Caco-2 (cell line): Measurements from ENCODE around the gene HLCS. TPM values are rescaled to one million over a fixed set of nuclear protein-coding genes. Genes with fewer than 3 reads are reported as not detected.

Source experiments
- BruUV-seq: library from RNA; stranded (reverse); fragments of 400-500 nt; replicated peaks from 2 replicates; lab custom pipeline; 2021; lab: Mats Ljungman, UMichigan
- CTCF ChIA-PET: fragments of 300-600 bp; sonication (Branson Sonifier 250); formaldehyde crosslinking; loops from one replicate; lab custom pipeline; 2022; ENCODE audit warnings: antibody characterized with exemption; lab: Charles Lee
- POLR2A ChIA-PET: fragments of 300-600 bp; sonication (Branson Sonifier 250); formaldehyde crosslinking; loops from one replicate; lab custom pipeline; 2022; ENCODE audit warnings: antibody characterized with exemption; lab: Charles Lee
- DNase-seq, 2 experiments: peaks; one replicate each; pipeline versions ENCODE4 v3.0.0 to v3.0.0-alpha.2; 2020 to 2022
- H3K27me3 ChIP-seq: replicated peaks from 2 replicates; pipeline ENCODE4 v1.6.0; 2011; ENCODE audit warnings: low read length; ENCODE audit not compliant: control insufficient read depth, insufficient read depth
- H3K36me3 ChIP-seq: 2 replicates; pipeline ENCODE4 v1.5.1; 2011; ENCODE audit warnings: low read length; ENCODE audit not compliant: control insufficient read depth, insufficient read depth
- H3K4me1 ChIP-seq: fragments of 250-450 bp; sonication (Bioruptor Pico); 2 replicates; pipeline ENCODE4 v1.5.1; 2020; ENCODE audit warnings: mild to moderate bottlenecking
- H3K4me3 ChIP-seq: 2 replicates; pipeline ENCODE4 v1.5.1; 2011; ENCODE audit warnings: low read depth, mild to moderate bottlenecking, control low read depth, low read length
- H3K9me3 ChIP-seq: fragments of 250-450 bp; sonication (Bioruptor Pico); 2 replicates; pipeline ENCODE4 v1.5.1; 2020; ENCODE audit warnings: mild to moderate bottlenecking, moderate library complexity
- H3K27ac Mint-ChIP-seq: one replicate; pipeline ENCODE4 v1.8.0; 2022; ENCODE audit warnings: mixed read lengths; ENCODE audit not compliant: unreplicated experiment
- H3K27me3 Mint-ChIP-seq: one replicate; pipeline ENCODE4 v1.8.0; 2022; ENCODE audit warnings: mixed read lengths; ENCODE audit not compliant: insufficient read depth, unreplicated experiment
- H3K36me3 Mint-ChIP-seq: one replicate; pipeline ENCODE4 v1.8.0; 2022; ENCODE audit warnings: mild to moderate bottlenecking, mixed read lengths; ENCODE audit not compliant: insufficient read depth, unreplicated experiment
- H3K4me1 Mint-ChIP-seq: one replicate; pipeline ENCODE4 v1.8.0; 2022; ENCODE audit warnings: low read depth, mixed read lengths; ENCODE audit not compliant: unreplicated experiment
- H3K4me3 Mint-ChIP-seq: one replicate; pipeline ENCODE4 v1.8.0; 2022; ENCODE audit warnings: mild to moderate bottlenecking, moderate library complexity, mixed read lengths; ENCODE audit not compliant: unreplicated experiment
- H3K9me3 Mint-ChIP-seq: one replicate; pipeline ENCODE4 v1.8.0; 2022; ENCODE audit warnings: mixed read lengths; ENCODE audit not compliant: unreplicated experiment
- CTCF ChIP-seq, 2 experiments: fragments of 200-600 bp in 1 of 2; IDR thresholded peaks; 1 replicate in 1 of 2; 2 replicates in 1 of 2; pipeline versions ENCODE4 v1.5.1 to v1.8.0; 2011 to 2022; ENCODE audit warnings: antibody characterized with exemption in 1 of 2, control low read depth in 1 of 2, inconsistent platforms in 1 of 2, low read depth in 1 of 2, low read length in 1 of 2, mild to moderate bottlenecking in 1 of 2, moderate library complexity in 1 of 2; ENCODE audit not compliant: insufficient read depth in 1 of 2, severe bottlenecking in 1 of 2, unreplicated experiment in 1 of 2
- intact Hi-C: fragments of 100-400 bp; cut with micrococcal nuclease; formaldehyde crosslinking; loops from one replicate; pipeline ENCODE4 v1.10.0; 2022; ENCODE audit not compliant: unreplicated experiment
- total RNA-seq: library from RNA; stranded (reverse); gene quantifications from 2 replicates; pipeline ENCODE4 v1.2.3, GENCODE V29; 2022

The HLCS gene
- total RNA-seq, 1 experiment from 2014 or later = 26.2 TPM

GRCh38 chr21:36800734-36801133 is 165.7 kb downstream of the HLCS start:
- POLR2A ChIA-PET = no interaction called here

GRCh38 chr21:36799869-36800268 is 166.6 kb downstream of the HLCS start:
- Histone ChIP-seq H3K36me3 (no peaks in the 10 kb centered on the region), H3K27me3 (no peaks in the 10 kb centered on the region), H3K9me3 (peaks cover 9% of the 10 kb centered on the region), H3K4me3 (no peak overlapping the region), H3K4me1 (no peaks in the 10 kb centered on the region)
- Mint-ChIP-seq H3K27ac (no peak overlapping the region), H3K27me3 (no peaks in the 10 kb centered on the region), H3K4me3 (no peak overlapping the region), H3K4me1 (no peaks in the 10 kb centered on the region), H3K9me3 (peaks cover 29% of the 10 kb centered on the region), H3K36me3 (peaks cover 8% of the 10 kb centered on the region)
- BruUV-seq = no TSS peak
- POLR2A ChIA-PET = no interaction called here
- TF ChIP-seq CTCF (IDR thresholded peaks at IDR 0.05; ENCODE audit: insufficient read depth in 1 of 2, low read depth in 1 of 2, low read length in 1 of 2, severe bottlenecking in 1 of 2, unreplicated experiment in 1 of 2) = no peak
- DNase-seq = no peak
- CTCF ChIA-PET = no interaction called here
- intact Hi-C loops = no loop called here

More at GRCh38 chr21:36800734-36801133, 165.7 kb downstream of the HLCS start:
- no peaks in the 10 kb centered on the region for H3K36me3 ChIP-seq
- intact Hi-C loops = no loop called here
- peaks cover 29% of the 10 kb centered on the region for H3K9me3 Mint-ChIP-seq
- H3K4me3 Mint-ChIP-seq = no peak overlapping the region
- peaks cover 6% of the 10 kb centered on the region for H3K9me3 ChIP-seq
- no TSS peak for BruUV-seq
- H3K27me3 ChIP-seq = no peaks in the 10 kb centered on the region
- TF ChIP-seq CTCF (IDR thresholded peaks at IDR 0.05; ENCODE audit: insufficient read depth in 1 of 2, low read depth in 1 of 2, low read length in 1 of 2, severe bottlenecking in 1 of 2, unreplicated experiment in 1 of 2) = no peak
- H3K27me3 Mint-ChIP-seq = no peaks in the 10 kb centered on the region
- no peak for DNase-seq
- H3K4me1 ChIP-seq = no peaks in the 10 kb centered on the region
- H3K36me3 Mint-ChIP-seq = peaks cover 6% of the 10 kb centered on the region
- CTCF ChIA-PET = no interaction called here
- H3K4me1 Mint-ChIP-seq = no peaks in the 10 kb centered on the region
- H3K4me3 ChIP-seq = no peak overlapping the region
- no peak overlapping the region for H3K27ac Mint-ChIP-seq

- POLR2A ChIA-PET = no interaction called here
- Mint-ChIP-seq H3K9me3 (peaks cover 29% of the 10 kb centered on the region), H3K4me3 (no peak overlapping the region), H3K36me3 (peaks cover 14% of the 10 kb centered on the region), H3K27ac (no peak overlapping the region), H3K4me1 (peaks cover 6% of the 10 kb centered on the region), H3K27me3 (no peaks in the 10 kb centered on the region)
- no peak for TF ChIP-seq CTCF (IDR thresholded peaks at IDR 0.05; ENCODE audit: insufficient read depth in 1 of 2, low read depth in 1 of 2, low read length in 1 of 2, severe bottlenecking in 1 of 2, unreplicated experiment in 1 of 2)
- CTCF ChIA-PET = no interaction called here
- DNase-seq = no peak
- no peaks in the 10 kb centered on the region for H3K27me3 ChIP-seq
- no peaks in the 10 kb centered on the region for H3K36me3 ChIP-seq
- no peak overlapping the region for H3K4me3 ChIP-seq
- no peaks in the 10 kb centered on the region for H3K4me1 ChIP-seq
- BruUV-seq = no TSS peak
- intact Hi-C loops = no loop called here
- H3K9me3 ChIP-seq = peaks cover 9% of the 10 kb centered on the region
Measured at GRCh38 chr21:36798491-36798890, 168.0 kb downstream of the HLCS start.
